Activated CD8-positive, alpha-beta memory T cell treated with anti-CD3 and anti-CD28 coated beads, Interleukin-2, amount 10 ng/mL, durations not matched to agents 7 days and 5 days (primary cell): ENCODE results near the gene SNX18. TPM values are rescaled to one million over a fixed set of nuclear protein-coding genes. Genes with fewer than 3 reads are reported as not detected.

Source experiments
- ATAC-seq: fragments of 150-1000 bp; cut with Tn5 transposase; one replicate; pipeline ENCODE4 v1.10.0; 2021; ENCODE audit warnings: moderate library complexity
- CTCF ChIA-PET: fragments of 350-600 bp; sonication (Branson Sonifier 250); formaldehyde crosslinking; loops from one replicate; lab custom pipeline; 2021; ENCODE audit warnings: antibody characterized with exemption; lab: Charles Lee
- DNase-seq: peaks from one replicate; pipeline ENCODE4 v3.0.0-alpha.2; 2020
- H3K27ac Mint-ChIP-seq: one replicate; pipeline ENCODE4 v1.8.0; 2021; ENCODE audit warnings: mild to moderate bottlenecking, mixed read lengths
- H3K27me3 Mint-ChIP-seq: one replicate; pipeline ENCODE4 v1.8.0; 2021; ENCODE audit warnings: mixed read lengths
- H3K36me3 Mint-ChIP-seq: one replicate; pipeline ENCODE4 v1.8.0; 2021; ENCODE audit warnings: mild to moderate bottlenecking, mixed read lengths
- H3K4me1 Mint-ChIP-seq: one replicate; pipeline ENCODE4 v1.8.0; 2021; ENCODE audit warnings: mixed read lengths
- H3K4me3 Mint-ChIP-seq: one replicate; pipeline ENCODE4 v1.8.0; 2021; ENCODE audit warnings: mild to moderate bottlenecking, moderate library complexity, mixed read lengths
- H3K9me3 Mint-ChIP-seq: one replicate; pipeline ENCODE4 v1.8.0; 2022; ENCODE audit warnings: low read depth, mixed read lengths
- total RNA-seq, 2 experiments: library from RNA; stranded (reverse); gene quantifications; one replicate each; pipeline ENCODE4 v1.2.3, GENCODE V29; 2021

Gene SNX18
- total RNA-seq, 2 experiments from 2014 or later = 35.2 to 45.3 TPM

GRCh38 chr5:54552446-54552845 is 34.9 kb downstream of the SNX18 start:
- H3K9me3 Mint-ChIP-seq = no peaks in the 10 kb centered on the region
- no peak for DNase-seq
- ATAC-seq = no peak
- no peak overlapping the region for H3K4me3 Mint-ChIP-seq
- H3K27me3 Mint-ChIP-seq = no peaks in the 10 kb centered on the region
- peaks cover 12% of the 10 kb centered on the region for H3K36me3 Mint-ChIP-seq
- peaks cover 3% of the 10 kb centered on the region for H3K4me1 Mint-ChIP-seq
- CTCF ChIA-PET = no interaction called here
- no peak overlapping the region for H3K27ac Mint-ChIP-seq

- ATAC-seq = no peak
- Mint-ChIP-seq H3K4me3 (no peak overlapping the region), H3K4me1 (no peaks in the 10 kb centered on the region), H3K27ac (no peak overlapping the region), H3K9me3 (no peaks in the 10 kb centered on the region), H3K27me3 (no peaks in the 10 kb centered on the region), H3K36me3 (peaks cover 3% of the 10 kb centered on the region)
- DNase-seq = no peak
- CTCF ChIA-PET = interaction anchor here (0.8 to 1.0 kb wide), 2 partner anchors 9 to 341 kb away, joined by 3 read pairs; no protein-coding TSS in a partner anchor
Observed at GRCh38 chr5:54553659-54554207, 36.2 kb downstream of the SNX18 start.

GRCh38 chr5:54556141-54556540 is 38.6 kb downstream of the SNX18 start:
- H3K36me3 Mint-ChIP-seq = no peaks in the 10 kb centered on the region
- no peak overlapping the region for H3K27ac Mint-ChIP-seq
- no peak overlapping the region for H3K4me3 Mint-ChIP-seq
- DNase-seq = no peak
- H3K27me3 Mint-ChIP-seq = no peaks in the 10 kb centered on the region
- ATAC-seq = no peak
- no peaks in the 10 kb centered on the region for H3K4me1 Mint-ChIP-seq
- CTCF ChIA-PET = no interaction called here
- no peaks in the 10 kb centered on the region for H3K9me3 Mint-ChIP-seq

GRCh38 chr5:54558362-54558761 is 40.8 kb downstream of the SNX18 start:
- Mint-ChIP-seq H3K27ac (no peak overlapping the region), H3K9me3 (no peaks in the 10 kb centered on the region), H3K4me3 (no peak overlapping the region), H3K4me1 (no peaks in the 10 kb centered on the region), H3K27me3 (no peaks in the 10 kb centered on the region), H3K36me3 (no peaks in the 10 kb centered on the region)
- DNase-seq = no peak
- ATAC-seq = no peak
- CTCF ChIA-PET = no interaction called here

- DNase-seq (no peak), ATAC-seq (no peak)
- Mint-ChIP-seq H3K36me3 (no peaks in the 10 kb centered on the region), H3K27me3 (no peaks in the 10 kb centered on the region), H3K4me3 (no peak overlapping the region), H3K9me3 (no peaks in the 10 kb centered on the region), H3K4me1 (no peaks in the 10 kb centered on the region), H3K27ac (no peak overlapping the region)
- CTCF ChIA-PET = interaction anchor here (1.0 kb wide), 1 partner anchor 17 kb away, joined by 3 read pairs; no protein-coding TSS in a partner anchor
Observed at GRCh38 chr5:54561651-54562050, 44.1 kb downstream of the SNX18 start.

GRCh38 chr5:54563083-54563761 is 45.7 kb downstream of the SNX18 start:
- CTCF ChIA-PET = interaction anchor here (1.2 kb wide), 1 partner anchor 9 kb away, joined by 3 read pairs; no protein-coding TSS in a partner anchor
- no peak for ATAC-seq
- Mint-ChIP-seq H3K4me1 (no peaks in the 10 kb centered on the region), H3K9me3 (no peaks in the 10 kb centered on the region), H3K36me3 (no peaks in the 10 kb centered on the region), H3K27ac (no peak overlapping the region), H3K4me3 (no peak overlapping the region), H3K27me3 (no peaks in the 10 kb centered on the region)
- DNase-seq = no peak

- CTCF ChIA-PET = interaction anchor here (1.5 kb wide), 1 partner anchor 300 kb away, joined by 4 read pairs; no protein-coding TSS in a partner anchor
- H3K9me3 Mint-ChIP-seq = no peaks in the 10 kb centered on the region
- no peak for DNase-seq
Observed at GRCh38 chr5:54567996-54568395, 50.4 kb downstream of the SNX18 start.

GRCh38 chr5:54570916-54571315 is 53.4 kb downstream of the SNX18 start:
- Mint-ChIP-seq H3K4me3 (no peak overlapping the region), H3K36me3 (no peaks in the 10 kb centered on the region), H3K27ac (no peak overlapping the region), H3K9me3 (no peaks in the 10 kb centered on the region), H3K27me3 (no peaks in the 10 kb centered on the region), H3K4me1 (peaks cover 10% of the 10 kb centered on the region)
- CTCF ChIA-PET = no interaction called here
- ATAC-seq (no peak), DNase-seq (no peak)

More at GRCh38 chr5:54567996-54568395, 50.4 kb downstream of the SNX18 start:
- ATAC-seq = no peak
- Mint-ChIP-seq H3K27ac (no peak overlapping the region), H3K4me3 (no peak overlapping the region), H3K4me1 (no peaks in the 10 kb centered on the region), H3K36me3 (no peaks in the 10 kb centered on the region), H3K27me3 (no peaks in the 10 kb centered on the region)

- DNase-seq = no peak
- no peak for ATAC-seq
- CTCF ChIA-PET = no interaction called here
- Mint-ChIP-seq H3K4me3 (no peak overlapping the region), H3K36me3 (no peaks in the 10 kb centered on the region), H3K27me3 (no peaks in the 10 kb centered on the region), H3K9me3 (no peaks in the 10 kb centered on the region), H3K4me1 (peaks cover 10% of the 10 kb centered on the region), H3K27ac (no peak overlapping the region)
Observed at GRCh38 chr5:54571462-54571861, 53.9 kb downstream of the SNX18 start.

GRCh38 chr5:54573812-54574489 is 56.4 kb downstream of the SNX18 start:
- H3K4me1 Mint-ChIP-seq = peaks cover 10% of the 10 kb centered on the region
- no peak overlapping the region for H3K27ac Mint-ChIP-seq
- DNase-seq (no peak), ATAC-seq (no peak)
- H3K27me3 Mint-ChIP-seq = no peaks in the 10 kb centered on the region
- CTCF ChIA-PET = interaction anchor here (1.1 kb wide), 1 partner anchor 10 kb away, joined by 3 read pairs; no protein-coding TSS in a partner anchor
- H3K4me3 Mint-ChIP-seq = no peak overlapping the region
- H3K9me3 Mint-ChIP-seq = no peaks in the 10 kb centered on the region
- no peaks in the 10 kb centered on the region for H3K36me3 Mint-ChIP-seq

GRCh38 chr5:54577528-54577927 is 60.0 kb downstream of the SNX18 start:
- H3K9me3 Mint-ChIP-seq = no peaks in the 10 kb centered on the region
- H3K36me3 Mint-ChIP-seq = no peaks in the 10 kb centered on the region
- CTCF ChIA-PET = no interaction called here

GRCh38 chr5:54577937-54578653 is 60.5 kb downstream of the SNX18 start:
- no peak for ATAC-seq
- no peak overlapping the region for H3K4me3 Mint-ChIP-seq
- CTCF ChIA-PET = interaction anchor here (0.7 kb wide), 1 partner anchor 16 kb away, joined by 3 read pairs; no protein-coding TSS in a partner anchor
- H3K4me1 Mint-ChIP-seq = peaks cover 10% of the 10 kb centered on the region
- DNase-seq = no peak
- H3K9me3 Mint-ChIP-seq = no peaks in the 10 kb centered on the region
- peaks cover 2% of the 10 kb centered on the region for H3K27me3 Mint-ChIP-seq
- no peaks in the 10 kb centered on the region for H3K36me3 Mint-ChIP-seq
- no peak overlapping the region for H3K27ac Mint-ChIP-seq

More at GRCh38 chr5:54577528-54577927, 60.0 kb downstream of the SNX18 start:
- no peak for ATAC-seq
- peaks cover 10% of the 10 kb centered on the region for H3K4me1 Mint-ChIP-seq
- no peak for DNase-seq
- no peak overlapping the region for H3K4me3 Mint-ChIP-seq
- H3K27me3 Mint-ChIP-seq = peaks cover 2% of the 10 kb centered on the region
- H3K27ac Mint-ChIP-seq = no peak overlapping the region
